GF-D8 (cell line): ENCODE results near the gene ABO.
"Not testable (repeated sequence)": the region's sequence is repeated elsewhere in the genome, so short reads cannot be mapped to it uniquely, and the experiment has no call there.

ENCODE experiments used
- DNase-seq: peaks from one replicate; lab custom pipeline; 2025; lab: John Stamatoyannopoulos, UW

Gene ABO

GRCh38 chr9:133225171-133226011 is 49.6 kb downstream of the ABO start:
- DNase-seq, result no peak

DNA sequence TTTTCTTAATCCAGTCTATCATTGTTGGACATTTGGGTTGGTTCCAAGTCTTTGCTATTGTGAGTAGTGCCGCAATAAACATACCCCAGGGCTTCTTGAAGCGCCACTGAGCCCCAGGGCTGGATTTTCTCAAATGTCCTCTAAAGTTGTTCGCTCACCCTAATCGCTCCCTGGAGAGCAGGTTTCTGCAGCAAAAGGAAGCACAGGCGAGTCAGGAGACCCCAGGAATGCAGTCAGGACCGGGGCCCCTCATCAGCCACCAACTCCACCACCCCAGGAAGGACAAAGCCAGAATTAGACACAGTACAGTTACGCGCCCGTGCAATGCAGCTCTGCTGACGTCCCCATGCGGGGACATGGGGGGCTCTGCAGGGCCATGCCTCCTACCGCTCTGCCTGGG is 50.2 kb downstream of the ABO start:
- no peak for DNase-seq

GRCh38 chr9:133223159-133223756 is 51.7 kb downstream of the ABO start:
- not testable (repeated sequence) for DNase-seq

DNA sequence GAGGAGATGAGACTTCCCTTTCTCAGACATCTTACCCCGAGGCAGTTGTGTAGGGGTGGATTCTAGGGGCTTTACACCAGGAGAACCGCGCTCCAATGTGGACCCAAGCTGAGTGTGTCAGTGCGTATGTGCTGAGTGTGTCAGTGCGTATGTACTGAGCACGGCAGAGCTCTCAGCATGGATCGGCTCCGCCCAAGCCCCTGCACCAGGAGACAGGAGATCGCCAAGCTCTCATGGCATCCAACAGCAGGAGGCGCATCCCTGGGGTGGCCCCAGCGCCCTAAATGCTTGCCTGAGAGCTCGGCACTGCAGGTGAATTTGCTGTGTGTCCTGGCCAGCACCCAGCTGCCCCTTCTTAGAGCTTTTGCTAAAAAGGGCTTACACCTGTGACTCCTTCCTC is 53.0 kb downstream of the ABO start:
- DNase-seq, result not testable (repeated sequence)

DNA sequence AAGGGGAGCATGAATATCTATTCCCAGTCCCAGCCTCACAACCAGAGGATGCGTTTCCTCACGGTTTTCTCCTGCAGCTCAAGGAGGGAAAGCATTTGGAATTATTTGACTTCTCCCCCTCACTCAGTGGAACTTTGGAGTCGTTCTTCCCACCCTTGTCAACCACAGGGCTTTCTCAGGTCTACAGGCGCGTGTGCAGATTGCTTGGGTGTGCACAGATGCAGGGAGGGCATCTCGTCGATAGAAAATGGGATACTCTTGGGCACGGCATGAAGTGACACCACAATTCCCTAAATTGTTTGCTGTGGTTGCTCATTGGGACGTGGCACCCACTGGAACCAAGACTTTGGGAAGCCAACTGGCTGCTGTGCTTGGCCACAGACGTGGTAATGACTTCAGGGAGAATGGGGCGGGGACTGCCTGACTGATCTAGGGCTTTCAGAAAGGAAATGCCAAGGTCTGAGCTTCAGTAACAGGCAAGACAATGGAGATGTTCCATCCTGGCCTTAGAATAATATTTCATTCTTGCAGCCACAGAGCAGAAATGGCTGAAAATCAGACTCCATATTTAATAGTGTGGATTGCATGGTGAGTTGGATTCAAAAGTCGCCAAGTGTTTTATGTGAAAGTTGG is 53.7 kb downstream of the ABO start:
- DNase-seq, result no peak

DNA sequence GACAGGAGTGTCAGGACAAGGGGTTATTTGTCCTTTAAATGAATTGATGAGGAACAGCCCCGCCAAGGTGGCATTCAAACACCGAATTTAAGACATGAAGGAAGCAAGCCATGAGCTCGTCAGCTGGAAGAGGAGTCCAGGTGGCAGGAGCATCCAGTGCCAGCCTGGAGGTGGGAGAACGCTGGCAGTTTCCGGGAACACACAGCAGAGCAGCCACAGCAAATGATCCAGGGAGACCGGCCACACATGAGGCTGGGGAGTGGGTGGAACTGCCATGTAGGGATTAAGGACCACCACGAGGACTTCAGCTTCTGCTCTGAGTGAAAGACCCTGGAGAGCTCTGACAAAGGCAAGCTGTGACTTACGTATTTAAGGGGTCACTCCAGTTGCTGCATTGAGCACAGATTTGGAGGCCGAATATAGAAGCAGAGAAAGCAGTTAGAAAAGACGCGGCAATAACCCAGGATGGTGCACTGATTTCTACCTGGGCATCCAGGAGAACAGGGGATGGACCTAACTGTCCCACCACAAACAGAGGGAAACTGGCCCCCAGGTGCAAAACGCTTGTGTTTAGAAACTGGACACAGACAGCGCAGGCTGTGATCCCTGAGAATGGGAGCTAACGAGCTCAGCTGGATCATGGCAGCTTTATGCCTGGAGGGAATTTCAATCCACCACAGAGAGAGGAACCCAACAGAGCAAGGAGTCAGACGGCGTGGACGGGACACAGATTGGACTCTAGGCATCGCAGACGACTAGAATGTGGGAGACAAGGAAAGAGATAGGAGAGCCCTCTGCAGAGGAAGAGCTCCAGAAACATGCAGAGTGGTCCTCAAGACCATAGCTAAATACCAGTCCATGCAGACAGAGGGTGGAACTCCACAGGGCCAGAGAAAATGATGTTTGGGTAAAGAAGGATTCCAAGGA is 56.7 kb downstream of the ABO start:
- not testable (repeated sequence) for DNase-seq

DNA sequence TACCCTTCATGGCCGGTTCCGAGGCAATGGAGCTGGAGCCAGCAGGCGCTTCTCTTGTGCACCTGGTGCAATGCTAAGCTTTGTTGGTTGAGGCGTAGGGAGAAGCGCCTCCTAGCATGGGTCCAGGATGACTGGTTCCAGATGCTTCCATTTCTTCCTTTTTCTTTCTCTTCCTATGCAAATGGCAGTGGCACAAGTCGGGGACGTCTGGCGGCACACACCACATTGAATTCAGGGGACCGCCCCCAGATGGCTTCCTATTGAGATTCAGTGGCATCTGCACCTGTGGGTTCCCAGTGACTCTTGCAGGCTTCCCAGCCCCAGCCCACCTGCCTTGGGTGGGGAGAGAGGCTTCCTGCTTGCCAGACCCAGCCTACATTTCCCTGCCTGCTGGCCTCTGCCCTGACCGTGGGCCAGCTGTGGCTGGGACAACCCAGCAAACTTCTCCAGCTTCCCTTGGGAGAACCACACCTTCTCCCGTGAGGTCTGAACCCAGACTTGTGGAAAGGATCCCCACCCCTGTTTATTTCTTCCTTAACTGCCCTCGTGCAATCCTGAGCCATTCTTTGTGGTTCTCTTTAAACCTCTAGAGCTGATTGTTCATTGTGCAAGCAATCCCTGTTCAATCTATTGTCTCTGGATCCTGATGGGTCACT is 57.5 kb downstream of the ABO start:
- DNase-seq, result not testable (repeated sequence)

- not testable (repeated sequence) for DNase-seq
Observed at GRCh38 chr9:133214276-133214675, 60.7 kb downstream of the ABO start.

- DNase-seq, result no peak
Observed at GRCh38 chr9:133210609-133211008, 64.4 kb downstream of the ABO start.

GRCh38 chr9:133210202-133210532 is 64.8 kb downstream of the ABO start:
- DNase-seq, result no peak

- DNase-seq, result not testable (repeated sequence)
Observed at GRCh38 chr9:133209327-133210201, 65.4 kb downstream of the ABO start.

DNA sequence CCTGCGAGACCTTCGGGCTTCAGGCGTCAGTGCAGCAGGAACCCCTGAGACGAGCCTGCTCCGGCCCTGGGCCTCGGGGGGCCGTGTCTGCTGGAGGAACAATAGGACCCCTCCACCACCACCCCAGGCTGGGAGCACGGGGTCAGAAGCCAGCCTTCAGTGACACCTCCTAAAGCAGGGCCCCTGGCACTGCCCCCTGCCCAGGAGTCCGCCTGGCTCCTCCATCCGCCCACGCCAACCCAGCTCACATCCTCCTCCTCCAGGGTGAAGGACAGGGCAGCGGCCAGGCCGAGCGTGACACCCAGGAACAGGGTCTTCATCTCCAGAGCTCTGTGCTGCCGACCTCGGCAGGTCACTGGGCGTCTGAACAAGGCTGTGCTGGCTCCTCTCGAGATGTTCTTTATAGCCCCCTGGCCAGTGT is 66.1 kb downstream of the ABO start, which contains the start of gene OBP2B:
TSS of gene OBP2B (minus strand) at position 371 of the 421 bp plus-strand sequence. CDS start at position 320, 51 bp downstream.
- DNase-seq, result not testable (repeated sequence)

DNA sequence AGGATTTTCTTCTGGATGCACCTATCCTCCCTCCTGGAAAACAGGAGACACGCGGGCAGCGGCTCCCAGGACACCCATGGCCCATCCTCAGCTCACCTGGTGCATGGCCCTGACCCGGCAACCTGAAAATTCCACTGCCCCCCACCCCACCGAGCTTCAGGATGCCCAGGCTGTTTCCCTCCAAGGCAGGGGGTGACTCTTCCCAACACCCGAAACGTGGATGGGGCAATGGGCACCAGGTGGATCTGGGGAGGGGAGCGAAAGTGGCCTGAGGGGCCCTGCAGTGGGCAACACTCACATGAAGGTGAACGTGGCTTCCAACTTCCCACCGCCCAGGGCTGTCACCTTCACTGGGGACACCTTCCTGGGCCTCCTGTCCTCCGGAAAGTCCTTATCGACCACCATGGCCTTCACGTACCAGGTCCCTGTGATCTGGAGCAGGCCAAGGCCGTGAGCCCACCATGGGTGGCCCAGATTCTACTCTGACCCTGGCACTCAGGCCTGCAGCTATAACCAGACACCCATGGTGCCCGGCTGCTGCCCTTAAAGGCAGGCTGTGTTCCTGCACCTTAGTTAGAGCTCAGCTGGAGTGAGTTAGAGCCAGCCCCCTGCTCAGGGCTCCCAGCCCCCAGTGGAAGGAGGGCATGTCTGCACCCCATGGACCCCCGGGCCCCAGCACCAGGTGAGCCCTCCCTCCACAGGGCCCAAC is 66.7 kb downstream of the ABO start:
- DNase-seq, result not testable (repeated sequence)

DNA sequence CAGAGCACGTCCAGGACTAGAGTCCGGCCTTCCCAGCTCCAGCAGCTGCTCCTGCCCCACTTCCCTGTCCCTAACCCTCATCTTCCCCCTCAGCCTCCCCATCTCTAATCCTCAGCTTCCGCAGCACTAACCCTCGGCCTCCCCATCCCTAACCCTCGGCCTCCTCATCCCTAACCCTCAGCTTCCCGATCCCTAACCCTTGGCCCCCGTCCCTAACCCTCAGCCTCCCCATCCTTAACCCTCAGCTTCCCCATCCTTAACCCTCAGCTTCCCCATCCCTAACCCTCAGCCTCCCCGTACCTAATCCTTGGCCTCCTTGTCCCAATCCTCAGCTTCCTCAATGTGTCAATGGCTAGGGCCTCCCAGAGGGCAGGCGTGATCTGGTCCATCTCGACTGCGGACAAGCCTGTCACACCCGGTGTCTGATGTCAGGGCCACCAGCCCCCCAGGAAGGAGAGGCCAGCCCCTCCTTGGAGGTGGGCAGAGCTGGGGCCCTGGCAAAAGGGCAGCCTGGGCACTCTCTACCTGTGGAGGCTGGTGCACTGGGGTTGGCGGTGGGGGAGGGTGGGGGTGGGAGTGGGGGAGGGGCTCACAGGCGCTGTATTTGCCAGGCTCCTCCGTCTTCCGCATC is 67.3 kb downstream of the ABO start:
- DNase-seq, result no peak

DNA sequence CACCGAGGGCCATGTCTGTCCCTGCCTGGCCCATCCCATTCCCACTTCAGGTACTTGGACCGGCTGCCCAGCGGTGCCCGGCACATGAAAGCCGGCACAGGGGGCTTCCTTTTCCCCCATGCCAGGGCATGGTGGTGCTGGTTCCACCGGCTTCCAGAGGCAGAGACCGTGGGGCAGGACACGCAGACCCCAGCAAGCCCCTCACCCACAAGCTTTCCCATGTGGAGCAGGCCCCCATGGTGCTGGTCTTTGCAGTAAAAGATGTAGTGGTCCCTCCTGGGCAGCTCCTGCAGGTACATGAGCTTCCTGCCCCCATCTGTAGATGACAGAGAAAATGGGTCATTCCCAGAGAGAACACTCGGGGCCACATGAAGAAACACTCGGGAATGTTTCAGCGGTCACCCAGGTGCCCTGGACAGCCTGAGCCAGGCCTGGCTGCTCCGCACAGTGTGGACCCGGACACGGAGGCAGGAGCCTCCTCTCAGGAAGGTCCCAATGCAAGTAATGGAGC is 67.9 kb downstream of the ABO start:
- DNase-seq, result no peak

DNA sequence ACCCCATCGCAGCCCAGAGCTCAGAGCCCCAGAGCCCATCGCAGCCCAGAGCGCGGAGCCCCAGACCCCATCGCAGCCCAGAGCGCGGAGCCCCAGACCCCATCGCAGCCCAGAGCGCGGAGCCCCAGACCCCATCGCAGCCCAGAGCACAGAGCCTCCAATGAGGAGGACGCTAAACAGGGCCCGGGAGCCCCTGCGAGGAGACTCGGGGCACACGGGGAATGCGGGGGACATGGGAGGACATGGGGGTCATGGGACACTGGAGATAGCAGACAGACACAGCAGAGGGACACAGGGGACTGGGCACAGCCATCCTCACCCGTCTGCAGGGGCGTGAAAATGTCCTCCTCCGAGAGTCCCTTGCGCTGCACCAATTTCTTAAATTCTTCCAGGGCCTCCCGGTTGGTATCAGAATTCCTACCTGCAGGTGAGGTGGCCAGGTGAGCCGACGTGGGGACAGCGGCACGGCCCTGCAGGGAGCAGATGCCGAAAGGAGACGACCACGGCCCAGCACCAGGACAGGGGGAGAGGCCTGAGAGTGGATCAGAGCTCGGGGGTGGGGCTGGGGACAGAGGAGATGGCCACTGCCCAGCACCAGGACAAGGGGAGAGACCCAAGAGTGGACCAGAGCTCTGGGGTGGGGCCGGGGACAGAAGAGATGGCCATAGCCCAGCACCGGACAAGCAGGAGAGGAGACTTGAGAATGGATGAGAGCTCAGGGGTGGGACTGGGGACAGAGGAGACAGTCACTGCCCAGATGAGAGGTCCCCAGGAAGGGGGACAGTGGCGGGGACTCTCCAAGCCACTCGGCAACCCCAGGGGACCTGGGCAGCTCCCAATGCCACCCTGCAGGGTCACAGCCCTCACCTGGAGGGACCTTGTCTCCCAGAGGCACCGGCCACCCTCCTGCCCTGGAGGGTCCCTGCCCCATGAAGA is 68.7 kb downstream of the ABO start:
- DNase-seq, result no peak

- not testable (repeated sequence) for DNase-seq
Observed at GRCh38 chr9:133205481-133205887, 69.5 kb downstream of the ABO start.
